IPS-NIHi7 (cell line): ENCODE results near the gene OSTM1.
"Not testable (repeated sequence)": the region's sequence is repeated elsewhere in the genome, so short reads cannot be mapped to it uniquely, and the experiment has no call there.

Experiments used
- DNase-seq: peaks from one replicate; pipeline ENCODE4 v3.0.0; 2012; ENCODE audit warnings: mixed read lengths; ENCODE audit errors: extremely low spot score

The OSTM1 gene

GRCh38 chr6:108020472-108021116 lies 53.9 kb downstream of the OSTM1 start:
- DNase-seq, result no peak

- DNase-seq, result not testable (repeated sequence)
These were observed 58.3 kb downstream of the OSTM1 start for GRCh38 chr6:108016283-108016682.

- no peak for DNase-seq
These were observed 60.6 kb downstream of the OSTM1 start for GRCh38 chr6:108013787-108014439.

- no peak for DNase-seq
These were observed 64.6 kb downstream of the OSTM1 start for GRCh38 chr6:108009894-108010293.

DNA sequence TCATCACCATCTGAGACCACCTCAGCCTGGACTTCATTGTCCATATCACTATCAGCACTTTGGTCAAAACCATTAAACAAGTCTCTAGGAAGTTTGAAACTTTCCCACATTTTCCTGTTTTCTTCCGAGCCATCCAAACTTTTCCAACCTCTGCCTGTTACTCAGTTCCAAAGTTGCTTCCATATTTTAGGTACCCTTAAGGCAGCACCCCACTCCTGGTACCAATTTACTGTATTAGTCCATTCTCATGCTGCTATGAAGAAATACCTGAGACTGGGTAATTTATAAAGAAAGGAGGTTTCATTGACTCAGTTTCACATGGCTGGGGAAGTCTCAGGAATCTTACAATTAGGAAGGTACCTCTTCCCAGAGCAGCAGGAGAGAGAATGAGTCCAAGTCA lies 65.3 kb downstream of the OSTM1 start:
- DNase-seq, result not testable (repeated sequence)

- no peak for DNase-seq
These were observed 66.2 kb downstream of the OSTM1 start for GRCh38 chr6:108008363-108008762.

- DNase-seq, result no peak
These were observed 68.6 kb downstream of the OSTM1 start for GRCh38 chr6:108005961-108006360.

- no peak for DNase-seq
These were observed 69.7 kb downstream of the OSTM1 start for GRCh38 chr6:108004861-108005260.

- peak; percentile 48 for DNase-seq
These were observed 71.9 kb downstream of the OSTM1 start for GRCh38 chr6:108002365-108003221.

- no peak for DNase-seq
These were observed 72.8 kb downstream of the OSTM1 start for GRCh38 chr6:108001696-108002231.

DNA sequence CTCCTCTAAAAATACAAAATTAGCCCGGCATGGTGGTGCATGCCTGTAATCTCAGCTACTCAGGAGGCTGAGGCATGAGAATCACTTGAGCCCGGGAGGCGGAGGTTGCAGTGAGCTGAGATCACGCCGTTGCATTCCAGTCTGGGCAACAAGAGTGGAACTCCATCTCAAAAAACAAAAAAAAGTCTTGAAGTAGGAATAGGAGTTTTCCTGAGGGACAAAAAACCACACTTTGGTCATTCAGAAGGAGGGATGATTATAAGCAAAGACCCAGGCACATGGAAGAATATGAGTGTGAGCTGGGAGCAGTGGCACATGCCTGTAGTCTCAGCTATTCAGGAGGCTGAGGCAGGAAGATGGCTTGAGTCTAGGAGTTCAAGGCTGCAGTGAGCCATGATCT lies 74.3 kb downstream of the OSTM1 start:
- not testable (repeated sequence) for DNase-seq

DNA sequence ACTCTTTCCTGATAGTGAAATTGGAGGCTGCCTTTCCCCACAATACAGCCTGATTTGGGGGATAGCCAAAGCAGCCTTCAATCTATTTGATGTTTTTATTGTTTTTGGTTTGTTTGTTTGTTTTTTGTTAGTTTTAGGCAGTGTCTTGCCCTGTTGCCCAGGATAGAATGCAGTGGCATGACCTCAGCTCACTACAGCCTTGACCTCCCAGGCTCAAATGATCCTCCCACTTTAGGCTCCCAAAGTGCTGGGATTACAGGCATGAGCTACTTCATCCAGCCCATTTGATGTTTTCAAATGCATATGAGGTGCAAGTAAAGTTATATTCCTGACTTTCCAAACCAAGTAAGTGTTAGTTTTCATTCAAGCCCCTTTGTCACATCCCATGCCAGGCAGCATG lies 75.2 kb downstream of the OSTM1 start:
- DNase-seq, result no peak

- DNase-seq, result no peak
These were observed 82.6 kb downstream of the OSTM1 start for GRCh38 chr6:107991772-107992550.
